HepG2 (cell line): ENCODE measurements around the gene FLT3LG.

Experiments
- BATF2 ChIP-seq: sonication (generic); formaldehyde crosslinking; IDR thresholded peaks from 2 replicates; pipeline ENCODE4 v1.8.0; 2022; ENCODE audit warnings: mild to moderate bottlenecking, missing genetic modification reagents, moderate library complexity
- CTCF ChIP-seq: sonication (generic); formaldehyde crosslinking; IDR thresholded peaks from 2 replicates; pipeline ENCODE4 v1.5.0; 2020; ENCODE audit warnings: mild to moderate bottlenecking, missing genetic modification reagents, moderate library complexity
- GZF1 ChIP-seq: sonication (generic); formaldehyde crosslinking; IDR thresholded peaks from 2 replicates; pipeline ENCODE4 v1.5.1; 2020; ENCODE audit warnings: mild to moderate bottlenecking, missing genetic modification reagents
- HMG20B ChIP-seq: conservative IDR thresholded peaks from 2 replicates; pipeline ENCODE4 v1.6.1; 2016; ENCODE audit warnings: missing genetic modification reagents, missing compliant biosample characterization
- NPAS2 ChIP-seq: sonication (generic); formaldehyde crosslinking; IDR thresholded peaks from 2 replicates; pipeline ENCODE4 v1.8.0; 2022; ENCODE audit warnings: mild to moderate bottlenecking, missing genetic modification reagents, borderline replicate concordance
- POLR2AphosphoS5 ChIP-seq: IDR thresholded peaks from 2 replicates; pipeline ENCODE4 v1.6.1; 2012; ENCODE audit warnings: low read depth, low read length
- TF ChIP-seq, protein P1 (sequence below), 2 experiments: fragments of 450-650 bp in 1 of 2; sonication (generic) in 1 of 2; formaldehyde crosslinking; IDR thresholded peaks; 2 replicates each; pipeline versions ENCODE4 v1.5.0 to v1.8.0; 2020 to 2022; ENCODE audit warnings: mild to moderate bottlenecking in 1 of 2, missing genetic modification reagents in 1 of 2

- TF ChIP-seq NPAS2 (CRISPR knock-in tag) (no peak), BATF2 (CRISPR knock-in tag) (no peak), HMG20B (no peak), POLR2AphosphoS5 (no peak), CTCF (CRISPR knock-in tag) (no peak), GZF1 (CRISPR knock-in tag) (no peak)
- TF ChIP-seq, protein P1, sequence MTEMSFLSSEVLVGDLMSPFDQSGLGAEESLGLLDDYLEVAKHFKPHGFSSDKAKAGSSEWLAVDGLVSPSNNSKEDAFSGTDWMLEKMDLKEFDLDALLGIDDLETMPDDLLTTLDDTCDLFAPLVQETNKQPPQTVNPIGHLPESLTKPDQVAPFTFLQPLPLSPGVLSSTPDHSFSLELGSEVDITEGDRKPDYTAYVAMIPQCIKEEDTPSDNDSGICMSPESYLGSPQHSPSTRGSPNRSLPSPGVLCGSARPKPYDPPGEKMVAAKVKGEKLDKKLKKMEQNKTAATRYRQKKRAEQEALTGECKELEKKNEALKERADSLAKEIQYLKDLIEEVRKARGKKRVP (CRISPR knock-in tag; IDR thresholded peaks at IDR 0.05), result no peak
These were observed 12.4 kb upstream of the FLT3LG start for GRCh38 chr19:49461656-49462055.
